Measurements from ENCODE around the gene IL17B.
A peak's percentile ranks its signal among the peaks of the same experiment; 100 is the strongest.
"Not testable (repeated sequence)": the region's sequence is repeated elsewhere in the genome, so short reads cannot be mapped to it uniquely, and the experiment has no call there.

IL17B gene

GRCh38 chr5:149399775-149400174, 20.7 kb upstream of the IL17B start:
- peak; percentile 21 for DNase-seq

GRCh38 chr5:149398747-149399266, 19.7 kb upstream of the IL17B start:
- not testable (repeated sequence) for DNase-seq

- DNase-seq: no peak
Observed at GRCh38 chr5:149397530-149397929, 18.4 kb upstream of the IL17B start.

- not testable (repeated sequence) for DNase-seq
Observed at GRCh38 chr5:149394996-149395395, 15.9 kb upstream of the IL17B start.

GRCh38 chr5:149392718-149393117, 13.6 kb upstream of the IL17B start:
- DNase-seq: no peak

- no peak for DNase-seq
Observed at GRCh38 chr5:149391524-149391923, 12.4 kb upstream of the IL17B start.

GRCh38 chr5:149391076-149391475, 12.0 kb upstream of the IL17B start:
- DNase-seq: not testable (repeated sequence)

- no peak for DNase-seq
Observed at GRCh38 chr5:149389552-149390495, 10.7 kb upstream of the IL17B start.

- no peak for DNase-seq
Observed at GRCh38 chr5:149388498-149389190, 9.6 kb upstream of the IL17B start.

- no peak for DNase-seq
Observed at GRCh38 chr5:149387982-149388381, 8.9 kb upstream of the IL17B start.

- no peak for DNase-seq
Observed at GRCh38 chr5:149387081-149387631, 8.1 kb upstream of the IL17B start.

- no peak for DNase-seq
Observed at GRCh38 chr5:149386166-149386565, 7.1 kb upstream of the IL17B start.

GRCh38 chr5:149383399-149383798, 4.3 kb upstream of the IL17B start:
- DNase-seq: no peak

- no peak for DNase-seq
Observed at GRCh38 chr5:149382517-149383220, 3.6 kb upstream of the IL17B start.

GRCh38 chr5:149381986-149382338, 2.9 kb upstream of the IL17B start:
- peak; percentile 83 for DNase-seq

GRCh38 chr5:149381261-149381985, 2.3 kb upstream of the IL17B start:
- no peak for DNase-seq

GRCh38 chr5:149380466-149381121, 1.5 kb upstream of the IL17B start:
- DNase-seq: no peak

GRCh38 chr5:149379818-149380374, 804 bp upstream of the IL17B start:
- no peak for DNase-seq

GRCh38 chr5:149378241-149378820, 761 bp downstream of the IL17B start:
- no peak for DNase-seq

- no peak for DNase-seq
Observed at GRCh38 chr5:149376711-149377447, 2.2 kb downstream of the IL17B start.

Data from hematopoietic multipotent progenitor cell treated with erythropoietin and hydrocortisone succinate and interleukin-3 and kit ligand, for 6 days (in vitro differentiated cells).